HT-29 (cell line): Measurements from ENCODE around the gene ADGRL3. TPM values are rescaled to one million over a fixed set of nuclear protein-coding genes. Genes with fewer than 3 reads are reported as not detected.
A peak's percentile ranks its signal among the peaks of the same experiment; 100 is the strongest.
"Not testable (repeated sequence)": the region's sequence is repeated elsewhere in the genome, so short reads cannot be mapped to it uniquely, and the experiment has no call there.

ENCODE experiments used
- DNase-seq: peaks from one replicate; pipeline ENCODE4 v3.0.0-alpha.2; 2015; ENCODE audit warnings: low spot score
- total RNA-seq: library from RNA; depleted of rRNA; stranded (reverse); fragments of >200 nt; shearing (Covaris generic); gene quantifications from 2 replicates; pipeline ENCODE4 v1.2.3, GENCODE V29; 2014

Gene ADGRL3
- total RNA-seq, 1 experiment from 2014 or later = not detected

DNA sequence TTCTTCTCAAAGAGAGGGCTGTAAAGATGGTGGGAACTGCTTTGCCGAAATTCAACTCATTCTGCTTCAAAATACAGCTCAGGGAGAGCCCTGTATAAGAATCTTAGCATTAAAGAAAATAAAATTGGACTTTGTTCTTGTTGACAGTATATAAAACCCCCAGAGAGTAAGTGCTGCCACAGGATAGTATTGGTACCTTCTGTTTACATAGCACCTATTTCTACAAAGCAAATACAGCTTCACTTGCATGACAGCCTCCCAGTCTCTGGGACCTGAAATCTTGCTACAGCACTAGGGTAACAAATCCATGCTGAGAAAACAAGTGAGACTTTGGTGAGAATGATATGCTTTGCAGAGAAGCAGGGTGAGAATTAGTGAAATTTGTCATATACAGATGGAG is 428.6 kb downstream of the ADGRL3 start:
- peak; percentile 11 for DNase-seq

DNA sequence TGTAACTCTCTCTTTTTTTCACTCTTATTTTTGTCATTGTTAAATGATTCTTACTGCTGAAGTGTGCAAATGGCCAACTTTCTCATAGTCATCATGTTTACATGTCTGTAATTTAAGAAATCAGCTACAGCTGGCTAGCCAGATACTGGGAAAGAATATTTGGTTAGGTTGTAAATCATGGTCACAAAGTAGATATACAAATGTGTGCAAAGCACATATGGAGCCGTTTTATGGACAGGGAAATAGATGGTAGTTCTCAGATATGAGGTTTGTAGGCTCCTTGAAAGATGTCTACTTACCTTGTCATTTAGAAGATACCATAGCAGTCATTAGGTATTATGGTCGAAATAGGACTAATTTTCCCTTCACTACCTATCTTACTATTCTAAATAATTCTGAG is 430.4 kb downstream of the ADGRL3 start:
- no peak for DNase-seq

DNA sequence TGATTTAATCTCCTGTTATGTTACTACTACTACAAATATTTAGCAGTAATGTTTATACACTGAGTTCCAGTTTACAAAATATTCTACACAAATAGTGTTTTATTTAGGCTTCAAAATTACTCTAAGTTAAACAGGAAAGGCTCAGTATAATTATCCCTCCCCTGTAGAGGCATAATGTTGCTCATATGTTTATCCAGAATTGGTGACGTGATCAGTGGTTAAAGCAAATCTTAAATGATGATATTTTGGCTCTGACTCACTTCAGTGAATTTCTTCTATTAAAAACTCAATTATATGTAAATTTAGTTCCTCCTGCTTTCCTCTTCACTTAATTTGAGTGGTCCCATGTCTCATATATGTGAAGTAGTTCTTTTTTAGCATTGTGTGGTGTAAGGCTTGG is 438.5 kb downstream of the ADGRL3 start:
- DNase-seq = no peak

DNA sequence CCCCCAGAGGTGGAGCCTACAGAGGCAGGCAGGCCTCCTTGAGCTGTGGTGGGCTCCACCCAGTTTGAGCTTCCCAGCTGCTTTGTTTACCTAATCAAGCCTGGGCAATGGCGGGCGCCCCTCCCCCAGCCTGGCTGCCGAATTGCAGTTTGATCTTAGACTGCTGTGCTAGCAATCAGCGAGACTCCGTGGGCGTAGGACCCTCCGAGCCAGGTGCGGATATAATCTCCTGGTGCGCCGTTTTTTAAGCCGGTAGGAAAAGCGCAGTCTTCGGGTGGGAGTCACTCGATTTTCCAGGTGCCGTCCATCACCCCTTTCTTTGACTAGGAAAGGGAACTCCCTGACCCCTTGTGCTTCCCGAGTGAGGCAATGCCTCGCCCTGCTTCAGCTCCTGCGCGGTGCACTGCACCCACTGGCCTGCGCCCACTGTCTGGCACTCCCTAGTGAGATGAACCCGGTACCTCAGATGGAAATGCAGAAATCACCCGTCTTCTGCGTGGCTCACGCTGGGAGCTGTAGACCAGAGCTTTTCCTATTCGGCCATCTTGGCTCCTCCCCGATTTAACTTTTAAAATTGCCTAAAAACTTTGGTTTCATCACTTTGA is 446.7 kb downstream of the ADGRL3 start:
- not testable (repeated sequence) for DNase-seq

DNA sequence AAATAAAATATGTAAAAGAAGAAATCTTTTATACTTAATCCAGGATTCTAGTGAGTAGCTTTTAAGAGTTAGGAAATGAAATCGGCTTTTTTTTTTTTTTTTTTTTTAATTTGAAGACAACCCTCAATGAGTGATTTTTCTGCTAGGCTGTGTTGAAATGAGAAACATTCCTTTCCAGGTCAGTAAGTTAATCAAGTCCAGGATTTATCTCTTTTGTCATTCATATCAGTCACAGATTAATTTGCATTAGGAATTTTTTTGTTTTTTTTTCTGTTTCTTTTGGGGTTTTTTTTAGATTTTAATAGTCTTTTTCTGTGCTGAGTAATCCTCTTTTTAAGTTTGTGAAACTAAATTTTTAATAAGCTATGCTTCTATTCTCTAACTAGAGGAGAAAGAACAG is 448.1 kb downstream of the ADGRL3 start:
- DNase-seq = no peak

DNA sequence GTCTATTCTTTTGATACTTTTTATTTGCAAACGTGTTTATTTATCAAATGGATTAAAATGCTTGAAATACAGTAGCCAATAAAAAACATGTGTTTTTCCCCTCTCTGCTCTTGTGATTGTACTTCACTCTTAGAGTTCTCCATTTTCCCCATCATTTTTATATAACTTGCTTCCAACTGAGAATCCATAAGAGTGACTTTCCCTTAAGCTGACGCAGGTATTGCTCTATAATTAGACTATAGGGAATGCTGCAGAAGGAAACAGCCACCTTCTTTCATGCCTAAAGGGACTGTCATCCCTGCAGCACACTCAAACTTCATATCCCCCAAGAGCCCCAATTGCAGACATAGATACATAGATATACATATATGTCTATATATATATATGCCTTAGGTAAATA is 456.9 kb downstream of the ADGRL3 start:
- DNase-seq = no peak

DNA sequence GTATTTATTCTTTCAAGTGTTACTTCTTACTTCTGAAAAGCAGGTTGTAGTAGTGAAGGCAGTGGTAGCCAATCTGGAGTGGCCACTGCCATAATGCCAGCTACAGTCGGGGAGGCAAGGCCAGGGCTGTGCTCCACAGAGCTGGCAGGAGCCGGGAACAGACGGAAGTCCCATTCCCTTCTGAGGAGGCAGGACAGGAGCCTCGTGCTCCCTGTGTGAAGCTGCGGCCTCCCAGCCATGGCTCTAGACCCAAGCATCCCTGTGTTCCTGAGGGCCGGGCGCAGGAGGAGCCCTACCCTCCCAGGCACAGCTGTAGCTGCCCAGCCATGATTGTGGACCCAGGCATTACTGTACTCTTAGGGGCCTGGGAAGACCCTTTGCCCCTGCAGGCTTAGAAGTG is 461.8 kb downstream of the ADGRL3 start:
- DNase-seq = no peak

DNA sequence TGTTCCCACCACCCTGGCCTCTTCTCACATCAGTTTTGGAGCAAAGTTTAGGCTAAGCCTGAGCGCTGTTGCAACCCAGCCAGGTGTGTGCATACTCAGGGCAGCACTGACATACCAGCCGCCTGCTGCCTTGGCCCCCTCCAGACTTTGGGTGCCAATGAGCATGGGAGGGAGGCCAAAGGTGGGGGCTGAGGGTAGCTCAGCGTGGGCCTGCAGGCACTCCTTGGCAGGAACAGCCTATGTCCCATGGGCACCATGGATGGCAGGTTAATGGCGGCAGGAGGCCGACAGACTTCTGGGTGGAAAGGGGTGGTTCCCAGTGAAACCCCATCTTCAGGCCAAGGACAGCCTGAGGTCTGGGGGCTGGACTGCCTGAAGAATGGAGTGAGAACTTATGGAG is 462.2 kb downstream of the ADGRL3 start:
- no peak for DNase-seq

DNA sequence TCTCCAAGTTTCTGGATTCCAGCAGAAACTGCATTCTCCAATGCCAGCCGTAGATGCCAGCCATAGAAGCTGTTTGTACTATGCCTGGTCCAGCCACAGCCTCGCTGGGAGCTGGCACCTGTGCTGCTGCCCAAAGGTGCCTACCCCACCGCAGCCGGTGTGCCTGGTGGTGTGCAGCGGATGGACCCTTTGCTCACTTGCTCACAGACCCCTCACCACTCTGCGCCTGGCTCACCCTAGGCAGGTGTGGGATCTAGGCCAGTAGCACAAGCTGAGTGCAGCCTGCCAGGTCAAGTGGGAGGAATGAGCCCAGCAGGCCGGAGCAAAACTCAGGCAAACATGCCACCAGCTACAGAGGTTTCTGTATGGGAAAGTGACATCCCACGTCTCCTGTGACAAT is 463.2 kb downstream of the ADGRL3 start:
- DNase-seq = no peak

DNA sequence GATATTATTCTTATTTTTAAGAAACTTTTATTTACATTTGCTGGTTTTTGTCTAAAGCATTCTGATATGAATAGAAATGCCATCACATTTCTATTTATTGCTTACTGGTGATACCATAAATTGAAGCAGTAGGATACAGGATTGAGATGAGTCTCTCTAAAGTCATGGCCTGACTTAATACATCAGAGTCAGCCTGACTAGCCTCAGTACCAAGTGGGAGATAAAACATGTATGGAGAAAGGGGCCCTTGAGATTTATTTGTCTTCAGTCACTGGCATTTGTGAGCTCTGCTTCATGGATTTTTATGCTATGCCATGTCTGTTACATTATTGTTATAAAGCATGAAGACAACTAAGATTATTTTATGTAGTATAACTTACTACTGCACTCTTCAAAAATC is 465.5 kb downstream of the ADGRL3 start:
- DNase-seq = no peak

DNA sequence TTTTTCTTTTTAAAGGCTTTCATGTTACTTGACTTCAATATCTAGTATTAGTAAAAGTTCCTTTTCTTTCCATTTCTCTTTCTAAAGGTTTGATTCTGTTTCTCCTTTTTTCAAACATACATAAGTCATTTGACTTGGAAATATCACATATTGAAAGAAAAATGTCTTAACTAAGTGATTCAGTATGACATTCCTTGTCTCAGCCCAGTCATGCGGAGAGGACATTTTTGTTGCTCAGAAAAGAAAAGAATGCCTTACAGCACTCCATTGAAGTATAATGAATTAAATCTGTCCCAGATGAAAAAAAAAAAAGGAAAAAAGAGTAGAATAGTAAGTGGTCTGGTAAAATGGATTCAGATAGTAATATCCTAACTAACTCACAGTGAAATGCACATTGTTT is 466.1 kb downstream of the ADGRL3 start:
- DNase-seq = no peak

DNA sequence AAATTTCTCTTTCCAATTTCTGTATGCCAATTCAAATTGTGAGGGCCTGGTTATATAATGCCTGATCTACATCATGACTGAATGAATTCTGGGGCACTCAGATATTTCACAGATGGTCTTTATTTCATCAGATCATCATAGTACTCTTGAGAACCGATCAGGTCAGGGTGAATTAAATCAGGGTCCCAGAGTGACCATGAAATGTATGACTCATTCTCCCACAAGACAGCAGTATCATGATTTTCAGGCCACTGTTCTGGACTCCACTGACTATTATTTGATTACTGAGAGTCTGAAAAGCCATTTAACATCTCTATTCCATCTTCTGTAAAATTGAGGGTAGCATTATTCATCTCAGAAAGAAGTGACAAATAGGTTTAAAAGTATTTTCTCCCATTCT is 471.5 kb downstream of the ADGRL3 start:
- no peak for DNase-seq

DNA sequence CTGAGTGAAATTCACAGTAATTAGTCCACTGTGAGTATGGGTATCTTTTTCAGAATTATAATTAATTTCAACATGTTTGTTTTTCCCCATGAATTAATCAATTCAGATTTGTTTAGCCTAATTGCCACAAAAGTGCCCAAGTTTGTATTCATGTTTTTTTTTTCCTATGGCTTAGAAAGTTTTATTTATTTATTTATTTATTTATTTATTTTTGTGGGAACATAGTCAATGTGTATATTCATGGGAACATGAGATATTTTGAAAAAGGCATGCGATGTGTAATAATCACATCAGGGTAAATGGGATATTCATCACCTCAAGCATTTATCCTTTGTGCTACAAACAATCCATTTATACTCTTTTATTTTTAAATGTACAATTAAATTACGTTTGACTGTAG is 475.3 kb downstream of the ADGRL3 start:
- no peak for DNase-seq

DNA sequence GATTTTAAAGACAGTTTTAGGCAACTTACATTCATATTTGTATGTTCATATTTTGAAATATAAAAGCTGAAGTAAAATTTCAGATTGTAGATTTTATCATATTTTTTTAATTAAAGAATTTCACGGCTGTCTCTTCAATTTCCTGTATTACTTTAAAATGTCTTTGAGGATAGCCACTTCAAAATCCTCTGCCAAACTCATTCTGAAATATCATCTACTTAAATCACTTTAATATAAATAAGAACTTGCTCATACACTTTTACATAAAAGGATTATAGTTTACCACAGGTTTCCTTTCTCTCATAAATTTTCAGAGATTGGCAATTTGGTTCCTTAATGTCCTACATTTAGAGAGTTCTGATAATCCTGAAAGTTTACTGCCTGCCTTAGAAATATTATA is 478.2 kb downstream of the ADGRL3 start:
- no peak for DNase-seq

DNA sequence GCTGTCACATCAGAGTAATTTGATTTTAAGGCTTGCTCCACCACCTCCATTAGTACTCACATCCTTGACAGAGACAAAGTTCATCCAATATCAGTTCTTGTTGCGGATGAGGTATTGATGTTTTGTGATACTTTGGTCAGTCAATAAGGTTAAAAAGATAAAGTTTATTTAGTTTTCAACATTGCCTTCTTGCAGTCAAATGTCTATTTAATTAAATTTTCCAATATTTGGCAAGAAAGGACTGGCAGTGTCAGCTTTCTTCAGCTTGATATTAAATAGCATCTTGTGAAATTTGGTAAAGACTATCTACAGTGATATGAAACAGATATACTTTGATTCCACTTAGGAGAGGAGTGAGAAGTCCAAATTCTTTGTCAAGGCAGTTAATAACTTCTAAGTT is 493.4 kb downstream of the ADGRL3 start:
- DNase-seq = no peak

DNA sequence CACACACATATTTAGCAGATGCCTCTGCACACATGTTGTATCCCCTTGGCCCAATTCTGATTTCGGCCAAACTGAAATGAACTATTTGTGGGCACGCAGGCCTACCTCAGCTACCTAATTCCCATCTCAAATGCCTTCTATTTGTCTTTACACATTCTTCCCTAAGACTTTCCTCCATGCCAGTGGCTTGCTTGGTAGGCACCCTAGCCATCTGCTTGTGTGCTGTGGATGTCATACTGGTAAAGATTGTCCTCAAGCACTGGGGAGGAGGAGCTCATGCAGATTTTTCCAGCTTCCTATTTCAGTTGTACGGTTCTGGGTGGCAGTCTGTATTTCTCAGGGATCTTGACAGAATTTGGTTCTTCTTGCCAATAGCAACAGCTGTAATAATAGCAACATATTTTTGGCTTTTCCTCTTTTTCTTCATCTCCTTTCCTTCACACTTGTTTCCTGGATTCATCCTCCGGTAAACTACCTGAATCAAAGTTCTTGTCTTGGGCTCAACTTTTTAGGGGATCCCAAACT is 514.3 kb downstream of the ADGRL3 start:
- DNase-seq = no peak

DNA sequence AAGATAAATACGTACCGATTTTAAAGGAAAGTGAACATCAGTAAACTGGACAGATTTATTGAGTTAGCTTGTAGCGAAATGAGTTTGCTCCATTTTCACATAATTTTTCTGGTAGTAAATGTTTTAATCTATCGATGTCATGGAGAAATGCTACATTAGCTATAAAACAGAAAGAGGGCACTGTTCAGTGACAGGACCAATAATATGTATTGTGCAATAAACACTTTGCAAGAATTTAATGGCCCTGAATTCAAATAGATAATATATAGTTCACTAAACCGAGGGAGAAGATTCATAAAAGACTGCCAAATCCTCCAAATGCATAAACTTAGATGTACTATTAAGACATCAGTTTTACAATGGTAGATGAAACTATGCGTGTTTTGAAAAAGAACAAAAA is 516.3 kb downstream of the ADGRL3 start:
- DNase-seq = no peak

DNA sequence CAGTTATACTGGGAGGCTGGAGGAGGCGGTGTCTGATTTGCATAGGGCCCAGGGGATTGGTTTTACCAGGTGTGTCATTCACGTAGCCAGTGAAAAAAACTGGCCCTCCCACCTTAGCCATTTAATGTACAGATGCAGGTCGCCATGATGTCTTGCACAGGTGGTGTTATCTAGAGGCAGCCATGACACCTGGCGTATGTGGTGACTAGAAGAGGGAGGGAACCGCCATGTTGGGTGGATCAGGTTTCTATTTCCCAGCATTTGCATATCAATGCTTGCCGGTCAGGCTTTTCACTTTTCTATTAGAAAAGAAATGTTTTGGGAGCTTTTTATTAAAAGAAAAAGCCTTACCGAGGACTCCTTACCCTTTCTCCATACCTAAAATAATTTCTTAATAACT is 523.4 kb downstream of the ADGRL3 start:
- DNase-seq = no peak

DNA sequence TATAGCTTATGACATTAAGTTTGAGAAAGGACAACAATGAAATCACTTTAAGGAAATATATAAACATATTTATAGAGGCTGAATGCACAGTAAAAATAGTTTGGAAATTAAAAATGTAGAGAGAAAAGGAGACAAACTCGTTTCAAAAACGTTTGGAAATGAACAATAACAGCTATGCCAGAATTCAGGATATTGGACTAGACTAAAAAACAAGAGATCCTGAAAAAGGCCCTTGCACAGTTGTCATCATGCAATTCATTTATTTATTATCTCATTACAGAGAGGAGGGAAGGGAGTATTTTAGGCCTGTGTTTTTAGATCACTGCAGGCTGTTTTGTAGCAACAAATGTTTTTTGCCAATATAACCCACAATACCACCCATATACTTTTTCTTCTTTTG is 527.2 kb downstream of the ADGRL3 start:
- DNase-seq = no peak

DNA sequence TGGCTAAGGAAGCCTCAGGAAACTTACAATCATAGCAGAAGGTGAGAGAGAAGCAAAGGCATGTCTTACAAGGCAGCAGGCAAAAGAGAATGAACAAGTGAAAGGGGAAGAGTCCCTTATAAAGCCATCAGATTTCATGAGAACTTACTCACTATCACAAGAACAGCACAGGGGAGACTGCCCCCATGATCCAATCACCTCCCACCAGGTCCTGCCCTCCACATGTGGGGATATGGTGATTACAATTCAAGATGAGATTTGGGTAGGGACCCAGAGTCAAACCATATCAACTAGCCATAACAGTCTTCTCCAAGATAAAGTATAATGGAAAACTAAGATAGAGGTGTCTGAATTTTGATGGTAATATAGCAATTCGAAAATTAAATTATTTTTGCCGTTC is 534.3 kb downstream of the ADGRL3 start:
- DNase-seq = no peak

DNA sequence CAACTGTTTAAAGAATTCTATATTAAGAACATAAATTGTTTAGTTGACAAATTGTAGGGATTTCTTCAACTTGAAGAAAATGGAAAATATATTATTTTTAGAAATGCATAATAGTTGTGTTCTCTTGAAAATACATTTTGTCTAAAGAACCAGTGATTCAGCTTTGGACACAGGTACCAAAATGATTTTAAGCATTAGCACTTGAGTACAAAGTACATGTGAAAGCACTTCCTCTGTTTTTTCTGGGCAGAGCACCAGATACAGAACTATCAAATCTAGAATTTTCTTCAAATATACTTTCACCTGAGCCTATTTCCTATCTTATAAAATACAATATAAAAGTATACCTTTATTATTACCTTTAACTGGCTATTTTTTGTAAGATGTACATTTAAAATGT is 539.8 kb downstream of the ADGRL3 start:
- DNase-seq = no peak

DNA sequence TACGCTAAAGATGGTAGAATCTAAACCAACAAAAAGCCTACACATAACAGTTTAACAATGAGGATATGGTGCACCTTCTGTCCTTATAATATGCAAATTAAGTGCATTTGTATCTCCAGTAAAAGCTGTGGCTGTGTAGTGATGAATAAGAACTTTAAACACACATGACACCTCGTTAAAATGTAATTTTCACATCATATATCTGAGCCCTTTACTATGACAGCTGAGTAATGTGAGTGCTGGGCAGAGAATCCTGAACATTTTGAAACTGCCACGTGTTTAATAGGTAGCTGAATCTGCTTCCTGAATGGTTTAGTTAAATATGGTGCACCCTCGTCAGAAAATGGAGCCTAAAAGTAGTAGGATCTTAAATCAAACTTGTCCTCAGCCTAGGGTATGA is 540.8 kb downstream of the ADGRL3 start:
- DNase-seq = no peak

DNA sequence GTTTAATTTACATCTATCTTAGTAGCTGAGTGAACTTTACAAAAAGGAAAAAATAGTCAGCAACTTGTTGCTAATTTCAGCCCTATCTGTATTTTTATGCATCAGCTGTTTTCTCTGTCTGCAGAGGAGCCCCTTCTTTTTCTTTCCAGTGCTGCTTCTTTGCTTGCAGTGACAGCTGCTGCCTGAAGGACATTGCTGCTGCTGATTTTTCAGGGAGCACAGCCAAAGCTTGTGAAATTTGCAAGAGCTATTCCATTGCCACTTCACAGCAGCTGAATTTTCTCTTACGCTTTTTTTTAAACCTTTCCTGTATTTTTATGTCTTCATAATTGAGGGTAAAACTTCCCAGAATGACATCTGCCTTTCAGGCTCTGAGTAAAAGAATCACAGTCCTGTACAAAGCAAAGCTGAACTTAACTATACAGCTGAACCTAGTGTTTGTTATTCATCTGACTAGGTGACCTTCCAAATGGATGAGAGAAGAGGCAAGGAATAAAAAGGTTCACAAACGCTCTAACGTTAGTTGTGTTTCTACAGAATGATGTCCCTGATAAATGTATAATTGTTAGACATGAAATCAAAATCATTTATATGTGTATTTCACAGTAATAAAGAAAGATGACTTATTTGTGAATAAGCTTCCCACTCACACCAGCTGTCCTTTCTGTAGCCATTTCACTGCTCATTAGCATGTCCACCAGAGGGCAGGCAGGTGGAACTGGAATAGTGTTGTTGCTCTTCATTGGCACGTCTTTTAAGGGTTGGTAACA is 541.4 kb downstream of the ADGRL3 start:
- peak; percentile 57 for DNase-seq
